K562 (cell line): ENCODE data around the gene G6PC2. TPM values are rescaled to one million over a fixed set of nuclear protein-coding genes. Genes with fewer than 3 reads are reported as not detected.
A peak's percentile ranks its signal among the peaks of the same experiment; 100 is the strongest.

Source experiments
- ARNT ChIP-seq, 2 experiments: fragments of 450-650 bp; IDR thresholded peaks; 2 replicates each; pipeline ENCODE4 v1.6.1; 2016; ENCODE audit warnings: mild to moderate bottlenecking in 1 of 2
- CAMTA2 ChIP-seq: fragments of 250-450 bp; sonication (Bioruptor Pico); conservative IDR thresholded peaks from 2 replicates; pipeline ENCODE4 v1.5.1; 2022
- CXXC5 ChIP-seq: fragments of 250-450 bp; sonication (Bioruptor Pico); IDR thresholded peaks from 2 replicates; pipeline ENCODE4 v1.8.0; 2022; ENCODE audit warnings: inconsistent platforms, mild to moderate bottlenecking, moderate library complexity
- HBP1 ChIP-seq: fragments of 450-650 bp; formaldehyde crosslinking; IDR thresholded peaks from 2 replicates; pipeline ENCODE4 v1.4.0; 2022; ENCODE audit warnings: missing genetic modification characterization
- IFI16 ChIP-seq: fragments of 250-450 bp; sonication (Bioruptor Pico); IDR thresholded peaks from 2 replicates; pipeline ENCODE4 v2.1.2; 2022; ENCODE audit warnings: mild to moderate bottlenecking, inconsistent platforms
- PCBP1 ChIP-seq: fragments of 200-400 bp; formaldehyde crosslinking; IDR thresholded peaks from 2 replicates; pipeline ENCODE4 v1.6.1; 2018; ENCODE audit warnings: mild to moderate bottlenecking, low read depth, low read length; ENCODE audit not compliant: poor library complexity, severe bottlenecking
- PREB ChIP-seq: sonication (generic); formaldehyde crosslinking; IDR thresholded peaks from 2 replicates; pipeline ENCODE4 v1.8.1; 2023; ENCODE audit warnings: mild to moderate bottlenecking, missing genetic modification reagents
- ZNF134 ChIP-seq: fragments of 250-450 bp; sonication (Bioruptor Pico); conservative IDR thresholded peaks from 2 replicates; pipeline ENCODE4 v1.4.0; 2020
- ZNF431 ChIP-seq: sonication (generic); formaldehyde crosslinking; IDR thresholded peaks from 2 replicates; pipeline ENCODE4 v1.8.0; 2022; ENCODE audit warnings: mild to moderate bottlenecking, missing genetic modification reagents
- ZNF584 ChIP-seq: fragments of 200-800 bp; sonication (Bioruptor generic); IDR thresholded peaks from 2 replicates; pipeline ENCODE4 v1.6.1; 2016; ENCODE audit warnings: low read depth, mild to moderate bottlenecking, missing genetic modification characterization, missing compliant biosample characterization
- ZNF695 ChIP-seq: fragments of 450-650 bp; formaldehyde crosslinking; IDR thresholded peaks from 2 replicates; pipeline ENCODE4 v1.4.0; 2020; ENCODE audit warnings: mild to moderate bottlenecking, moderate library complexity
- polyA plus RNA-seq, 8 experiments: library from polyadenylated mRNA; depleted of rRNA in 4 of 8; stranded (reverse) in 5 of 8; unstranded in 3 of 8; fragments of >200 nt; fragmentation: Nextera tagmentation in 2 of 8; fragmentation: Illumina TruSeq in 1 of 8; extraction: Ambion mirVana in 2 of 8; extraction: Trizol in 1 of 8; gene quantifications; 2 replicates each; pipeline versions ENCODE4 v1.2.1 to v1.2.3, GENCODE V29; 2011 to 2014; ENCODE audit warnings: inconsistent platforms in 1 of 8, missing spikeins in 1 of 8
- total RNA-seq, 7 experiments: library from RNA; depleted of rRNA in 6 of 7; stranded (reverse); fragments of >200 nt in 6 of 7; fragmentation: Illumina TruSeq in 2 of 7; extraction: Trizol in 2 of 7; gene quantifications; 2 replicates each; pipeline versions ENCODE4 v1.2.1 to v1.2.3, GENCODE V29; 2011 to 2021; ENCODE audit warnings: low replicate concordance in 1 of 7
- TF ChIP-seq, protein P1 (sequence below): fragments of 450-650 bp; IDR thresholded peaks from 2 replicates; pipeline ENCODE4 v1.6.1; 2016; ENCODE audit warnings: low read depth
- TF ChIP-seq, protein P2 (sequence below): sonication (generic); formaldehyde crosslinking; IDR thresholded peaks from 2 replicates; pipeline ENCODE4 v1.8.0; 2022; ENCODE audit warnings: missing genetic modification reagents, mild to moderate bottlenecking, borderline replicate concordance

G6PC2 gene
- total and polyA plus RNA-seq, 9 of the 15 experiments (the other 6 are each of a cell fraction or from before 2014, with no cell fraction given) = 0.03 to 0.15 TPM; not detected in 7

- TF ChIP-seq, protein P1, sequence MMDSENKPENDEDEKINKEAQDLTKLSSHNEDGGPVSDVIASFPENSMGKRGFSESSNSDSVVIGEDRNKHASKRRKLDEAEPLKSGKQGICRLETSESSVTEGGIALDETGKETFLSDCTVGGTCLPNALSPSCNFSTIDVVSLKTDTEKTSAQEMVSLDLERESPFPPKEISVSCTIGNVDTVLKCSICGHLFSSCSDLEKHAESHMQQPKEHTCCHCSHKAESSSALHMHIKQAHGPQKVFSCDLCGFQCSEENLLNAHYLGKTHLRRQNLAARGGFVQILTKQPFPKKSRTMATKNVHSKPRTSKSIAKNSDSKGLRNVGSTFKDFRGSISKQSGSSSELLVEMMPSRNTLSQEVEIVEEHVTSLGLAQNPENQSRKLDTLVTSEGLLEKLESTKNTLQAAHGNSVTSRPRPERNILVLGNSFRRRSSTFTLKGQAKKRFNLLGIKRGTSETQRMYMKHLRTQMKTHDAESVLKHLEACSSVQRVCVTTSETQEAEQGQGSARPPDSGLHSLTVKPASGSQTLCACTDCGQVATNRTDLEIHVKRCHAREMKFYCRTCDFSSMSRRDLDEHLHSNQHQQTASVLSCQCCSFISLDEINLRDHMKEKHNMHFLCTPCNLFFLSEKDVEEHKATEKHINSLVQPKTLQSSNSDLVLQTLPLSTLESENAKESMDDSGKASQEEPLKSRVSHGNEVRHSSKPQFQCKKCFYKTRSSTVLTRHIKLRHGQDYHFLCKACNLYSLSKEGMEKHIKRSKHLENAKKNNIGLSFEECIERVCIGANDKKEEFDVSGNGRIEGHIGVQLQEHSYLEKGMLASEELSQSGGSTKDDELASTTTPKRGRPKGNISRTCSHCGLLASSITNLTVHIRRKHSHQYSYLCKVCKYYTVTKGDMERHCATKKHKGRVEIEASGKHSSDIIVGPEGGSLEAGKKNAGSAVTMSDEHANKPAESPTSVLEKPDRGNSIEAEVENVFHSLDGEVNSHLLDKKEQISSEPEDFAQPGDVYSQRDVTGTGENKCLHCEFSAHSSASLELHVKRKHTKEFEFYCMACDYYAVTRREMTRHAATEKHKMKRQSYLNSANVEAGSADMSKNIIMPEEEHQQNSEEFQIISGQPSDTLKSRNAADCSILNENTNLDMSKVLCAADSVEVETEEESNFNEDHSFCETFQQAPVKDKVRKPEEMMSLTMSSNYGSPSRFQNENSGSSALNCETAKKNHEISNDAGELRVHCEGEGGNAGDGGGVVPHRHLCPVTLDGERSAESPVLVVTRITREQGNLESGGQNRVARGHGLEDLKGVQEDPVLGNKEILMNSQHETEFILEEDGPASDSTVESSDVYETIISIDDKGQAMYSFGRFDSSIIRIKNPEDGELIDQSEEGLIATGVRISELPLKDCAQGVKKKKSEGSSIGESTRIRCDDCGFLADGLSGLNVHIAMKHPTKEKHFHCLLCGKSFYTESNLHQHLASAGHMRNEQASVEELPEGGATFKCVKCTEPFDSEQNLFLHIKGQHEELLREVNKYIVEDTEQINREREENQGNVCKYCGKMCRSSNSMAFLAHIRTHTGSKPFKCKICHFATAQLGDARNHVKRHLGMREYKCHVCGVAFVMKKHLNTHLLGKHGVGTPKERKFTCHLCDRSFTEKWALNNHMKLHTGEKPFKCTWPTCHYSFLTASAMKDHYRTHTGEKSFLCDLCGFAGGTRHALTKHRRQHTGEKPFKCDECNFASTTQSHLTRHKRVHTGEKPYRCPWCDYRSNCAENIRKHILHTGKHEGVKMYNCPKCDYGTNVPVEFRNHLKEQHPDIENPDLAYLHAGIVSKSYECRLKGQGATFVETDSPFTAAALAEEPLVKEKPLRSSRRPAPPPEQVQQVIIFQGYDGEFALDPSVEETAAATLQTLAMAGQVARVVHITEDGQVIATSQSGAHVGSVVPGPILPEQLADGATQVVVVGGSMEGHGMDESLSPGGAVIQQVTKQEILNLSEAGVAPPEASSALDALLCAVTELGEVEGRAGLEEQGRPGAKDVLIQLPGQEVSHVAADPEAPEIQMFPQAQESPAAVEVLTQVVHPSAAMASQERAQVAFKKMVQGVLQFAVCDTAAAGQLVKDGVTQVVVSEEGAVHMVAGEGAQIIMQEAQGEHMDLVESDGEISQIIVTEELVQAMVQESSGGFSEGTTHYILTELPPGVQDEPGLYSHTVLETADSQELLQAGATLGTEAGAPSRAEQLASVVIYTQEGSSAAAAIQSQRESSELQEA = no peak
- TF ChIP-seq PREB (CRISPR knock-in tag) (no peak), ZNF695 (CRISPR knock-in tag) (no peak), HBP1 (CRISPR knock-in tag) (peak; percentile 78), PCBP1 (no peak), ZNF584 (CRISPR knock-in tag) (peak; percentile 92), CXXC5 (CRISPR knock-in tag) (peak; percentile 90), ZNF134 (CRISPR knock-in tag) (peak; percentile 67; the same call in 1 of the 2 replicates), ARNT (IDR thresholded peaks at IDR 0.05) (peak; percentile 94 to 97), ZNF431 (CRISPR knock-in tag) (no peak), CAMTA2 (0 out of 2 replicates have a peak, but pooled peaks have one; percentile 38), IFI16 (CRISPR knock-in tag) (0 out of 2 replicates have a peak, but pooled peaks have one; percentile 62)
- TF ChIP-seq, protein P2, sequence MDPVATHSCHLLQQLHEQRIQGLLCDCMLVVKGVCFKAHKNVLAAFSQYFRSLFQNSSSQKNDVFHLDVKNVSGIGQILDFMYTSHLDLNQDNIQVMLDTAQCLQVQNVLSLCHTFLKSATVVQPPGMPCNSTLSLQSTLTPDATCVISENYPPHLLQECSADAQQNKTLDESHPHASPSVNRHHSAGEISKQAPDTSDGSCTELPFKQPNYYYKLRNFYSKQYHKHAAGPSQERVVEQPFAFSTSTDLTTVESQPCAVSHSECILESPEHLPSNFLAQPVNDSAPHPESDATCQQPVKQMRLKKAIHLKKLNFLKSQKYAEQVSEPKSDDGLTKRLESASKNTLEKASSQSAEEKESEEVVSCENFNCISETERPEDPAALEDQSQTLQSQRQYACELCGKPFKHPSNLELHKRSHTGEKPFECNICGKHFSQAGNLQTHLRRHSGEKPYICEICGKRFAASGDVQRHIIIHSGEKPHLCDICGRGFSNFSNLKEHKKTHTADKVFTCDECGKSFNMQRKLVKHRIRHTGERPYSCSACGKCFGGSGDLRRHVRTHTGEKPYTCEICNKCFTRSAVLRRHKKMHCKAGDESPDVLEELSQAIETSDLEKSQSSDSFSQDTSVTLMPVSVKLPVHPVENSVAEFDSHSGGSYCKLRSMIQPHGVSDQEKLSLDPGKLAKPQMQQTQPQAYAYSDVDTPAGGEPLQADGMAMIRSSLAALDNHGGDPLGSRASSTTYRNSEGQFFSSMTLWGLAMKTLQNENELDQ (CRISPR knock-in tag) = no peak
Measured at GRCh38 chr2:168935810-168936581, 34.9 kb downstream of the G6PC2 start (continued).
